NCI-H2227 (cell line): ENCODE measurements around the gene SLC12A8.
A peak's percentile ranks its signal among the peaks of the same experiment; 100 is the strongest.

Experiments
- DNase-seq: peaks from one replicate; lab custom pipeline; 2025; ENCODE audit not compliant: unreplicated experiment; lab: John Stamatoyannopoulos, UW

The SLC12A8 gene

DNA sequence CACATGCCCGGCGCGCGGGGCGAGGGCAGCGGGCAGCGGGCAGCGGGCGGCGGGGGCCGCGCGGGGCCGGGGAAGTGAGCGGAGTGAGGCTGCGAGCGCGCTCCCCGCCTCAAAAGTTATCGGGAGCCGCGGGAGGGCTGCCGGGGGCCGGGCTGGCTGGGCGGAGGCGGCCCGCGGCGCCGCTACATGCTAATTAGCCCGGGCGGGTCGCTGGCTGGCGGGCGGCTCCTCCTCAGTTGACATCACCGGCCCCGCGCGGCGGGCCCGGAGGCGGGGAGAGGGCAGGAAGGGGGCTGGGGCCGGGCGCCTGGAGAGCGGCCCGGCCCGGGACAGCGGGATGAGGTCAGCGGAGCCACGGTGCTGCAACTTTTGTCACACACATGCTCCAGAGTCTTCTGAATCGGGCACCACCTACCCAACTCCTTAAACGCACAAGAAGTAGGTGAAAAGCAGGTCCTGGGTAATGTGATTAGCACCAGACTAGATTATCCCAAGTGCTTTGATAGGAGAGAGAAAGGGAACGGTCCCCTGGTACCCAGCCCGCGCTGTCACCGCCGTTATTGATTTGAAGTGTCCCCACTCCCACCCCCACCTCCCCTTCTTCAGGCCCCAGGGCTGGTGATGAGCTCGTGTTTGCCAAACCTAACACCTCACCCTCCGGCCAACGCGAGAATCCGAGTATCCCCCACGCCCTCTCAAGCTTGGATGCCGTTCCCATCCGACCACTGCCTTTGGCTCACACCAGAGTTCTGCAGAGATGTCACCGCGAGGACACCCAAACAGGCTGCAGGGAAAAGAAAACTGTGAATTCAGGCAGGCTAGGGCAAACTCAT lies 156.4 kb downstream of the SLC12A8 start, which contains the start of gene HEG1:
Gene HEG1 (minus strand): TSS at position 85 of the 833 bp plus-strand sequence. CDS start 107 bp downstream, outside the sequence.
- DNase-seq: peak; percentile 39

DNA sequence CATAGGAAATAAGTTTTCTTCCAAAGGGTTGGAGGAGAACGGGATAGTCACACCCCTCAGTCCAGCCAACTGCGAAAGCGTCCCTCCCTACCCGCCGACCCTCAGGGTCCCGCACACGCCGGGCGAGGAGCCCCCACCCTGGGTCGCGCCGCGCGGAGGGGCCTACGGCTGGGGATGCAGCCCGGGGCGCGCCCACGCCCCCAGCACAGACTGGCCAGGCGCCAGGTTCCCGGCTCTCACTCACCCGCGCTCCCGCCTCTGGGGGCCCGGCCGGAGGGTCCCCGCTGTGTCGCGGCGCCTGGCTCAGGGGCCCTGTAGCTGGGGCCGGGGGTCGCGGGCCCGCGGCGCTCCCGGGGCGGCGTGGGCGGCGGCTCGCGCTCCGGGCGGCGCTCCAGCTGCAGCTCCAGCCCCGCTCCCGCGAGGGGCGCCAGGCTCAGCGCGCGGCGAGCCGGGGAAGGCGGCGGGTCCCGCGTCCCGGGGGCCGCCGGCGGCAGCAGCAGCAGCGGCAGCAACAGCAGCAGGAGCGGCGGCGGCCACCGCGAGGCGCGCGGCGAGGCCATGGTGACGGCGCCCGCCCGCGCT lies 157.1 kb downstream of the SLC12A8 start:
- peak; percentile 35 for DNase-seq

DNA sequence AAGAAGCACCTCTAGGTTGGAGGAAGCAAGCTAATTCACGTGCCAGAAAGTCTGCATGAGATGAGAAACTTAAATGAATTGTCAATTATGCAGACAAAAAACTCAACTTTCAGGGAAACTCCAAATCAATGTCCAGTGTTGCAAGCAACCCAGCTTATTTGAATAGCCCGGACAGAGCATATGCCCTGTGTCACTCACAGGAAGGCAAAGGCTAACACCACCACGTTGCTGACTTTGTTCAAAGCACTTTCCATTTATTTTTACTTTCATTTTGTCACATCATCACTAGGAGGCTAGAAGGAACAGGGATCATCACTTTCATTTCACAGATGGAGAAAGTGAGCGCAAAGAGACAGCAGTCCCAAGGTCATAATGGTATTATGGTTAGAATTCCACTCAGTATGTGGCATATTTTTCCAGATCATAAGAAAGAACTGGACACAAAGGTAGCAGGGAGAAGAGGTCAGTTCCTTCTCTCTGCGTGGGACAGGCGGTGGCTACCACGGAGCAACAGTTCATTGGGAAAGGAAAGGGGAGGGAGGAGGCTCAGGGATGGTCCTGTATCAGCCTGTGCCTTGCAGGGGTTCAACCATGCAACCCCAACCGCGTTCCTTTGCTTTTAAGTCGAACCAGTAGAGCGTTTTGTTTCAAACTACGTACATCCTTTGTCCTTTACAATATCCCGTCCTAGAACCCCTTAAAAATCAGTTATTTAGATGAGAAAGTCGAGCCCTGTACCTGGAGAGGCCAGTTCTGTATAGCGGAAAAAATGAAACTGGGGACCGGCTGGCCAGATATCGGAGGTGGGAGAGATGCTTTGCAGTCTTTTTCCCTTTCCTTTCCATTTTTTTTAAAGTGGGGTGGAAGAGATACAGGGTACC lies 157.9 kb downstream of the SLC12A8 start:
- DNase-seq: no peak

GRCh38 chr3:125054062-125054448 lies 158.5 kb downstream of the SLC12A8 start:
- no peak for DNase-seq

GRCh38 chr3:125053304-125053699 lies 159.2 kb downstream of the SLC12A8 start:
- DNase-seq: no peak

DNA sequence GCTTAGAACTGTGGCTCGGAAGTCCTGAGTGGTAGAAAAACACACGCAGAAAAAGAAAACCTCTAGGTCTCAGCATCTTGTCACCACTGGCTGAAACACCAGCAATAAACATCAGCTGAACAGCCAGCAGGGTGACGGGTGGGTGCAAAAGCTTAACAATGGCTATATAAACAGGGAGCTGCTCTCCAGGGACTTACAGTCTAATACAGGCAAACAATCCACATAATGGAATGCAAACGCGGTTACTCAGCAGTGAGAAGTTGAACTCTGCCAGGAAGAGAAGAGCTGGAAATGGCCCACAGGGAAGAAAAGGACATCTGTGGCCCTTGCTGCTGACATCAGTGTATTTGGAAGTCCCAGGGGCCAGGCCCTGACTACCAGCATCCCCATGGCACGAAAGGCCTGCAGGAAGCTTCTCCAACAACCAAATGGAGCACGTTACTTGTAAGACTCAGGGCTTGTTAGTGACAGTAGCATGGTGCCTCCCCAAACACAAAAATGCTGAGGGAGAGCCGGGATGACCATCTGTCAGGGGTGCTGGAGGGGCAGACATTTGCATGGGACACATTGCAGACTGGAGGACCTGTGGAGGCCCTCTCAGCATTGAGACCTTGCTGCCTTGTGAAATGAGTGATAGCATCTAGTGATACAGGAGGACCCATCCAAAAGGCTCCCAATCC lies 159.8 kb downstream of the SLC12A8 start:
- DNase-seq: no peak

GRCh38 chr3:125051715-125052581 lies 160.6 kb downstream of the SLC12A8 start:
- no peak for DNase-seq

GRCh38 chr3:125051205-125051604 lies 161.3 kb downstream of the SLC12A8 start:
- no peak for DNase-seq

GRCh38 chr3:125050488-125051090 lies 162.0 kb downstream of the SLC12A8 start:
- no peak for DNase-seq

GRCh38 chr3:125048282-125048681 lies 164.3 kb downstream of the SLC12A8 start:
- no peak for DNase-seq

DNA sequence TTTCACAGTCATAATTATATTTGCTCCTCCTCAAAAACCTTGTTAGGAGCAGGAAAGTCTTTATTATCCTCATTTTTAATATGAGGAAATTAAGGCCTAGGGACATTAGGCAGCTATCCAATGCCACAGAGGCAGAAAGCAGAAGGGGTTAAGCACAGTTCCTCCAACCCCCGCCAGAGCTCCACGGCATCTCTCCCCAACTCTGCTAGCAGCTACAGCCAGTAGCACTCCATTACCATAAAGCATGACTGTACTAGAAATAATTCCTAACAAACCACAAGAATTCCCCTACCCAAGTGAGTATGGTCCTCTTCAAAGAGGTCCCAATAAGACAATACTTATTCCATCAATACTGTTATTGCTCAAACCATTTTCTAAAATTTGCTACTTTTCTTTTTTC lies 166.6 kb downstream of the SLC12A8 start:
- no peak for DNase-seq

- DNase-seq: no peak
Observed at GRCh38 chr3:125045194-125045593, 167.4 kb downstream of the SLC12A8 start.

DNA sequence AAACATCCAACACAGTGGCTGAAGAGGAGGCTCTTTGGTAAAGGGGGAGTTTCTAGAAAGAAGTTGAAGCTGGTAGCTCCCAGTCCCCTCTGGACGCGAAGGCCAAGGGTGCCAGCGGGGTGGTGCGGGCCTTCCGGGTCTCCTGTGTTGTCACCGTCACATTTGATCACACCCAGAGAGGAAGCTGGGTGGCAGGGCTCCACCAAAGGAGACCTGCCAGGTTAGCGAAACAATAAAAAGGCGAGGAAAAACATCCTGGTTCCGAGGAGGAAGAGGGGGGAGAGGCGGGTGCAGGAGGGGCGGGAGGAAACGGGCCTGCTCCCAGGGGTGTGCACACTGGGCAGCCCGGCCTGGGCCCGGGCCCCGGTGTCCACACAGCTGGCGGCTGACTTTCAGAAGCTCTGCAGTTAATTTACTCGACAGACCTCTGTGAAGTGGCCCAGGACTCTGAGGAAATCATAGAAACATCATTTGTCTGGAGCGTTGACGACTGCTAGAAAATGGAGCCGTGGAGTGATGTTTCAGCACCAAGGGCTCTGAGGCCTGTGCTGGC lies 168.9 kb downstream of the SLC12A8 start:
- no peak for DNase-seq

DNA sequence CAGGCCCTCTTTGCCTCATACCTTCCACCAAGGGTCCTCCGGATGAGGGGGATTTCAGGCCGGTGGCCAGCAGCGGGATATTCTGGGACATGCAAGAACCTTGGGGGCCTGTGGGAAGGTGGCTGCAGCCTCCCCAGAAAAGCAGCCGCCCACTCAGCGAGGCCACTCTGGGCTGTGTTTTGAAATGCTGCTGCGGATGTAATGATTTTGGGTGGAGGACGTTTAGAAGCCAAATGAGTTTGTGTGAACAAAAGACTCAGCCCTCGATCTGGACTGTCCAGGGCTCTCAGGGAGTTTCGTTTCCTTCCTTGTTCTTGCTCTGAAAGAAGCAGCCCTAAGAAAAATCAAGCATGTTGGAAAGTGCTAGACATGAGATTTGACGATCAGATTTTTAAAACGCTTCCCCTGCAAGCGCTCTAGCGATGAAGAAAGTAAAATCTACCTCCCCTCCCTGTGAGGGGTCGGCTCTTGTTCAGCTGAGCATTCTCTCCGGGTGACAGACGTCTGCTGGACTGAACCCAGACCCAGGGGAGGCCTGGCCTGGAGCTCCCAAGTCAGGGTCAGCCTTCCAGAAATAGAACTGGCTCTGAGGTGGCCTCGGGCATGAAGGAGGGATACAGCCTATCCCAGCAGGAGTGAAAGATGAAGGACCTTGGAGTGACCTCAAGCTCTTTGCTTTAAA lies 169.7 kb downstream of the SLC12A8 start:
- DNase-seq: no peak

DNA sequence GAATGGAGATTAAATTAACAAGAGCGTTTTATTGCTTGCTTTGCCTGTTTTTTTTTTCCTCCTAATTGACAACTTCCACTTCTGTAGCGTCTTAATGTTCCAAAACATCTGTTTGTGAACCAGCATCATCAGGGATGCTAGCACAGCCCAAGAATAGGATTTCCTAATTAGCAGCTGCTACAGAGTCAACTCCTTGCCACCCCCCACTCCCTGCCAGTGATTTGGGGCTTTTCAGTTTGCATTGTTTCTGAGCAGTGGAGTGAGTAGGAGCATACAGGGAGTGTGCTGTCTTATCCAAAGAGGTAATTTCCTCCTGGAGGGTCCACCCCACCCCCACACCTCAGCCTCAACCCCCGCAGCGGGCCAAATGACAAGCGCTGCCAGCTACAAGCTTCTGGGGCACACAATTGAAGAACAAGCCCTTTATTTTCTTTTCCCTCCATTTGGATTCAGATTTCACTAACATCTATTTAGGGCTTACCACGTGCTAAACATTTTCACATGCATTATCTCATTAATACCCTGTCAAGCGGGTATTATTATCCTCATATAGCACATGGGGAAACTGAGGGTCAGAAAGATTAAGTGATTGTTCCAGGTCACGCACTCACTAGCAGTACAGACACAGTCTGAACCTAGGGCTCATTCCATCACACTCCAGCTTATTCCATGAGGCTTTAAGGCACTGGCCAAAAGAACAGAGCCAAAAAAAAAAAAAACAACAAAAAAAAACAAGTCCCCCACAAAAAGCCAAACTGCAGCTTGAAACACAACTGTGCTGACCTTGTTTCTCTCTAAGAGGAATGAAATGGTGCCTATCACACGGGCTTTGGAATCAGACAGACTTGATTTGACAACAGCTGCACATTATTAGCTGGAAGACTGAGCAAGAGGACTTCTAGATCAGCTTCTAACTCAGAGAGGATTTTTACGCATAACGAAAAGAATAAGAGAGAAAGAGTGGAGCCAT lies 173.1 kb downstream of the SLC12A8 start:
- peak; percentile 35 for DNase-seq

GRCh38 chr3:125037498-125038150 lies 174.9 kb downstream of the SLC12A8 start:
- DNase-seq: no peak

DNA sequence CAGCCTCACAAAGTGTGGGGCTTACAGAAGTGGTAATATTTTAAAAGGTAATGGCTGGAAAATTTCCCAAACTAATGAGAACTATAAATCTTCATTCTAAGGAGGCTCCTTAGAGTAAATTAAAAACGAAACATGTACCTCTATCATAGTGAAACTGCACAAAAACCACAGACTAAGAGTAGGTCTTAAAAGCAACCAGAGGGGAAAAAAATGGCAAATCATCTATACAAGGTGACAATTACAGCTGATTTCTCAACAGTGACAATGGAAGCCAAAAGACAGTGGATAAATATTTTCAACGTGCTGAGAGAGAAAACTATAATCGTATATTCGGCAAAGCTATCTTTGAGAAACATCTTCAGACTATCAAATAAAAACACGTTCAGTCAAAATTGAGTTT lies 177.3 kb downstream of the SLC12A8 start:
- no peak for DNase-seq
